ENCODE results near the gene NCBP2L. TPM values are rescaled to one million over a fixed set of nuclear protein-coding genes. Genes with fewer than 3 reads are reported as not detected.

Gene NCBP2L
- total RNA-seq, 1 donor from 2014 or later: not detected

DNA sequence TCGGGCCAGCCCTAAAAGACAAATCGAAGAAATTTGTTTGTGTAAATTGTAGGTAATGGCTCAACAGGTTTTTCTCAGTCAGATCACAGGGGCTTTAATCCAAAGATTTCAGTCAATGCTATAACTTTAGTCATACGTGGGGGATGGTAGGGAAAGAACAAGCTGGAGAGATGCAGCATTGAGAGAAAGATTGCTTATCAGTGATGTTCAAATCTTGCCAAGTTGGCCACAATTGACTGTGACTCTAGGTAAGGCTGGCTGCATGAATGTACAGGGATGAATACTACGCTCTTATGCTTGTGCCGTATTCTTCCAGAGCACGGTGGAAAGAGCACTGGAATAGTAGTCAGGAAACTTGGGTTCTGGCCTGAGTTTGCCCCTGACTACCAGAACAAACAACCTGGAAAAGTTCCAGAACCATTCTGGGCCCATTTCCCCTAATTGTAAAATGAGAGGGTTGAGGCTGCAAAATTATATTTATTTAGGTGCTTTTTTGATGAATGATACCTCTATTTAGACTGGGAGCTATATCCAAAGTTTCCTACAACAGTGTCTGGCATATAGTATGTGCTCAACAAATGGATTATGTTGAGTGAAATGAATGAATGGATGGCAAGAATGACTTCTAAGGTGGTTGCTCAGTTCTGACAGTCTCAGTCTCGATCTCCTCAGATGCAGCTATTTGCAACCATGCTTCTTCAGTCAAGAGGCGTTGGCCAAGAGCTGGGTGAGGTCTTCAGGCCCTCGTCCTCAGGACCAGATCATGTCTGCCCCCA lies 46.4 kb upstream of the NCBP2L start:
- Mint-ChIP-seq H3K27ac (ENCODE audit: unreplicated experiment) (no peak overlapping the region), H3K4me1 (ENCODE audit: unreplicated experiment) (peaks cover 6% of the 10 kb centered on the region)

DNA sequence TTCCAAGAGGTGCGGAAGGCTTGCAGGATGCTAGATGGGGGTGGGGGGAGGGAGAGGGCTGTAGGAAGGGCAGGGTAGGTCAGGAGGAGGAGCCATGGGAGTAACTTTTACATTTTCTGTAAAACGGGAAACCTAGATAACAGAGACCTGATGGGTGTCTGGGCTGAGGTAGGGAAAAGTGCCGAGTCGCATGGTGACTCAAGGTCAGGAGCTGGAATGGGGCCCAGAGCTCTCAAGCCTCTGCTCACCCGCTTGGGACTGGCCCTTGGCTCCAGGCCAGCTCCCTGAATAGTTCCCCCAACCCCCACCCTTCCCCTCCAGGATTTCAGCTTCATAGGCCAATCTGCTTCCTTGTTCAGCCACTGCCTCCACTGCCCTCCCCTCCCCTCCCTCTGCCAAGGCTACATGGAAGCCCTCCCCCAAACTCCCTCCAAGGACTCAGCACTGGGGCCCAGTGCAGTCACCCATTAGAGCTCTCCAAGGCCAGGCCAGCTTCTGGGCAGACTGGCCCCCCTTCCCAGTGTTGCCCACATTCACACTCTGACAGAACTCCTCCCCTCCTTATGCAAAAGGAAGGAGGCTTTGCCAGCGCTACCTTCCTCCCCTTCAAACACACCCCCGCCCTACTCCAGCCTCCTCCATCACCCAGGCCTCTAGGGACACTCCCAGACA lies 45.6 kb upstream of the NCBP2L start:
- Mint-ChIP-seq H3K4me3 (ENCODE audit: unreplicated experiment) (no peak overlapping the region), H3K9me3 (ENCODE audit: unreplicated experiment) (no peaks in the 10 kb centered on the region), H3K27ac (ENCODE audit: unreplicated experiment) (no peak overlapping the region), H3K36me3 (ENCODE audit: low read depth, unreplicated experiment) (no peaks in the 10 kb centered on the region), H3K27me3 (ENCODE audit: unreplicated experiment) (peaks cover 1% of the 10 kb centered on the region), H3K4me1 (ENCODE audit: unreplicated experiment) (peaks cover 4% of the 10 kb centered on the region)
- TF ChIP-seq, protein P1, sequence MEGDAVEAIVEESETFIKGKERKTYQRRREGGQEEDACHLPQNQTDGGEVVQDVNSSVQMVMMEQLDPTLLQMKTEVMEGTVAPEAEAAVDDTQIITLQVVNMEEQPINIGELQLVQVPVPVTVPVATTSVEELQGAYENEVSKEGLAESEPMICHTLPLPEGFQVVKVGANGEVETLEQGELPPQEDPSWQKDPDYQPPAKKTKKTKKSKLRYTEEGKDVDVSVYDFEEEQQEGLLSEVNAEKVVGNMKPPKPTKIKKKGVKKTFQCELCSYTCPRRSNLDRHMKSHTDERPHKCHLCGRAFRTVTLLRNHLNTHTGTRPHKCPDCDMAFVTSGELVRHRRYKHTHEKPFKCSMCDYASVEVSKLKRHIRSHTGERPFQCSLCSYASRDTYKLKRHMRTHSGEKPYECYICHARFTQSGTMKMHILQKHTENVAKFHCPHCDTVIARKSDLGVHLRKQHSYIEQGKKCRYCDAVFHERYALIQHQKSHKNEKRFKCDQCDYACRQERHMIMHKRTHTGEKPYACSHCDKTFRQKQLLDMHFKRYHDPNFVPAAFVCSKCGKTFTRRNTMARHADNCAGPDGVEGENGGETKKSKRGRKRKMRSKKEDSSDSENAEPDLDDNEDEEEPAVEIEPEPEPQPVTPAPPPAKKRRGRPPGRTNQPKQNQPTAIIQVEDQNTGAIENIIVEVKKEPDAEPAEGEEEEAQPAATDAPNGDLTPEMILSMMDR (IDR thresholded peaks at IDR 0.05; ENCODE audit: unreplicated experiment): no peak
- no peak for DNase-seq (ENCODE audit: low spot score)

More for the DNA sequence above, 46.4 kb upstream of the NCBP2L start:
- DNase-seq (ENCODE audit: low spot score): no peak
- Mint-ChIP-seq H3K4me3 (ENCODE audit: unreplicated experiment) (no peak overlapping the region), H3K27me3 (ENCODE audit: unreplicated experiment) (no peaks in the 10 kb centered on the region), H3K9me3 (ENCODE audit: unreplicated experiment) (no peaks in the 10 kb centered on the region), H3K36me3 (ENCODE audit: low read depth, unreplicated experiment) (no peaks in the 10 kb centered on the region)
- TF ChIP-seq, protein P1 (IDR thresholded peaks at IDR 0.05; ENCODE audit: unreplicated experiment): no peak

DNA sequence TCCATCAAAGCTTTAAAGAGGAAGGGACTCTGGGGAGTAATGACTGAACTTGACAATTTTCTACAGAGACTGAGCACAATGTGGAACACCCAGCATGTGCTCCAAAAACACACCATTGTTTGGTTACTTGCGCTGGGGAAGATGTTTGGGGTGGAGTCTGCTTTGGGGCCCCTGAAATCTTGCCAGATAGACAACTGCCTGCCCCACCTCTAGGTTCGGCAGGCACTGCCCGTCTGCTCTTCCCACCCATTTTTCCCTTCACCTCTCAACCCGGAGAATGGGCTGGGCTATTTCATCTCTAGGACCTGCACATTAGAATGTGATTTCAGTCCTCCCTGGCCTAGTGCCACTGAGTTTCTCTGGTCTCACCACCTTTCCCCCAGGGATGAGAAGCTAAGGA lies 43.8 kb upstream of the NCBP2L start:
- TF ChIP-seq, protein P1 (IDR thresholded peaks at IDR 0.05; ENCODE audit: unreplicated experiment): no peak
- H3K36me3 Mint-ChIP-seq (ENCODE audit: low read depth, unreplicated experiment): no peaks in the 10 kb centered on the region
- no peak overlapping the region for H3K27ac Mint-ChIP-seq (ENCODE audit: unreplicated experiment)
- DNase-seq (ENCODE audit: low spot score): no peak
- peaks cover 1% of the 10 kb centered on the region for H3K27me3 Mint-ChIP-seq (ENCODE audit: unreplicated experiment)
- no peaks in the 10 kb centered on the region for H3K9me3 Mint-ChIP-seq (ENCODE audit: unreplicated experiment)
- H3K4me3 Mint-ChIP-seq (ENCODE audit: unreplicated experiment): no peak overlapping the region
- H3K4me1 Mint-ChIP-seq (ENCODE audit: unreplicated experiment): peaks cover 4% of the 10 kb centered on the region

DNA sequence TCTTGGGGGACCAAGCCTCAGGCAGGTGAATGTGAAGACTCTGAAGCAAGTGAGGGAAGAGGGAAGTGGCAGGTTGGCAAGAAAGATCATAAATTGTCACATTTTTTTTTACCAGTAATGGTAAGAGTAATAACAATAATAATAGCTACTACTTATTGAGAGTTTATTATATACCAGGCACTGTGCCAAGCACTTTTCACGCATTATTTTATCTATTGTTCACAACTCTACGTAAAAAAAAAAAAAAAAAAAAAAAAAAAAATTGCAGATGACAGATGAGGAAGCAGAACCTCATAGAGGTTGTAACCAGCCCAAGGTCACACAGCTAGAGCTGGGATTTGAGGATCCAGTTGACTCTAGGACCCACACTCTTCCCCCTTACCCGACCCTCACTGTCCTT lies 42.9 kb upstream of the NCBP2L start:
- Mint-ChIP-seq H3K36me3 (ENCODE audit: low read depth, unreplicated experiment) (no peaks in the 10 kb centered on the region), H3K27ac (ENCODE audit: unreplicated experiment) (no peak overlapping the region), H3K9me3 (ENCODE audit: unreplicated experiment) (no peaks in the 10 kb centered on the region), H3K4me1 (ENCODE audit: unreplicated experiment) (peaks cover 4% of the 10 kb centered on the region), H3K4me3 (ENCODE audit: unreplicated experiment) (no peak overlapping the region), H3K27me3 (ENCODE audit: unreplicated experiment) (peaks cover 1% of the 10 kb centered on the region)
- DNase-seq (ENCODE audit: low spot score): no peak
- TF ChIP-seq, protein P1 (IDR thresholded peaks at IDR 0.05; ENCODE audit: unreplicated experiment): no peak
